ENCODE measurements around the gene CSNK1A1. TPM values are rescaled to one million over a fixed set of nuclear protein-coding genes. Genes with fewer than 3 reads are reported as not detected.

The CSNK1A1 gene
- polyA plus RNA-seq, 3 donors = 188 to 206 (median 196) TPM

GRCh38 chr5:149443210-149443609, 108.0 kb downstream of the CSNK1A1 start:
- DNase-seq (ENCODE audit: low read depth in 3 of 3, low spot score in 2 of 3) = no peak

- DNase-seq (ENCODE audit: low read depth in 3 of 3, low spot score in 2 of 3) = no peak
Measured at GRCh38 chr5:149442563-149443182, 108.6 kb downstream of the CSNK1A1 start.

Other genes starting within 250 kb of the CSNK1A1 start
- 10 to 100 TPM; 17.4 to 18.2 (median 18.1) TPM for gene GRPEL2, start 205.9 kb downstream of the CSNK1A1 start, polyA plus RNA-seq (ENCODE audit: insufficient read length in 3 of 3)
- 10 to 100 TPM; 16.0 to 17.4 (median 16.8) TPM for gene PCYOX1L, start 193.4 kb downstream of the CSNK1A1 start, polyA plus RNA-seq (ENCODE audit: insufficient read length in 3 of 3)
- 1 to 10 TPM in 2 of 3 donors, under 1 TPM in 1; 0.69 to 1.6 (median 1.3) TPM for gene IL17B, start 172.1 kb downstream of the CSNK1A1 start, polyA plus RNA-seq (ENCODE audit: insufficient read length in 3 of 3)
- 1 to 10 TPM; 5.2 to 6.9 (median 5.6) TPM for gene ARHGEF37, start 30.1 kb upstream of the CSNK1A1 start, polyA plus RNA-seq (ENCODE audit: insufficient read length in 3 of 3)
- gene PPARGC1B, start 178.9 kb upstream of the CSNK1A1 start, polyA plus RNA-seq (ENCODE audit: insufficient read length in 3 of 3) = 1 to 10 TPM; 1.1 to 1.4 (median 1.4) TPM

Data from right renal cortex interstitium (tissue), 3 donors.